ENCODE results near the gene KIR2DL3. TPM values are rescaled to one million over a fixed set of nuclear protein-coding genes. Genes with fewer than 3 reads are reported as not detected.

The KIR2DL3 gene
- total RNA-seq, 1 experiment from 2014 or later, result not detected

GRCh38 chr19:54728167-54728566 lies 10.1 kb upstream of the KIR2DL3 start:
- Histone ChIP-seq H4K5ac (ENCODE audit: insufficient read length, low read depth, low read length) (no peak overlapping the region), H3K4me1 (ENCODE audit: insufficient read depth, low read length) (no peaks in the 10 kb centered on the region), H2BK5ac (ENCODE audit: insufficient read length, low read length) (no peak overlapping the region), H3K79me1 (ENCODE audit: insufficient read depth, low read depth, low read length, poor library complexity, severe bottlenecking) (no peaks in the 10 kb centered on the region), H3K23ac (ENCODE audit: insufficient read length, low read depth, low read length) (no peak overlapping the region), H3T11ph (ENCODE audit: low read length) (no peak overlapping the region), H3K56ac (ENCODE audit: insufficient read length, low read depth, low read length) (no peak overlapping the region), H3K9me3 (ENCODE audit: control insufficient read depth, low read depth, low read length) (peaks cover 90% of the 10 kb centered on the region), H2BK20ac (ENCODE audit: low read depth, low read length, poor library complexity, severe bottlenecking) (no peak overlapping the region), H4K20me1 (ENCODE audit: control insufficient read depth, insufficient read depth, insufficient read length) (no peaks in the 10 kb centered on the region), H2AK5ac (ENCODE audit: insufficient read length, low read length) (no peak overlapping the region), H2BK15ac (ENCODE audit: low read depth, low read length) (no peak overlapping the region), H3K27me3 (ENCODE audit: insufficient read depth, low read length) (no peaks in the 10 kb centered on the region), H3K23me2 (ENCODE audit: insufficient read length, low read depth, low read length, poor library complexity, severe bottlenecking) (no peaks in the 10 kb centered on the region), H3K4me2 (ENCODE audit: insufficient read depth, insufficient read length, low read length) (no peak overlapping the region), H3K79me2 (ENCODE audit: insufficient read depth, low read length) (no peaks in the 10 kb centered on the region), H3K9ac (ENCODE audit: extremely low read depth, insufficient read length, low read length) (no peak overlapping the region), H3K27ac (ENCODE audit: insufficient read length, low read depth, low read length) (no peak overlapping the region), H3K4ac (ENCODE audit: low read depth, low read length) (no peak overlapping the region), H4K91ac (ENCODE audit: insufficient read length, low read depth, low read length) (no peak overlapping the region), H4K8ac (replicated peaks; ENCODE audit: insufficient read length, low read depth, low read length) (no peak overlapping the region), H3K14ac (ENCODE audit: insufficient read depth, low read length) (no peak overlapping the region), H2BK12ac (ENCODE audit: insufficient read length, low read depth, low read length) (no peak overlapping the region), H3K18ac (ENCODE audit: insufficient read length, low read depth, low read length) (no peak overlapping the region), H2AFZ (ENCODE audit: low read length) (no peak overlapping the region), H2BK120ac (ENCODE audit: low read depth, low read length, poor library complexity, severe bottlenecking) (no peak overlapping the region)
- peaks cover 9% of the 10 kb centered on the region for H3K27me3 Mint-ChIP-seq (ENCODE audit: low read depth)
- TF ChIP-seq CTCF (conservative IDR thresholded peaks at IDR 0.05), result no peak
- no peaks in the 10 kb centered on the region for H3K4me1 Mint-ChIP-seq
- peaks cover 22 to 51% (median 25%) of the 10 kb centered on the region in 3 experiments for H3K36me3 Mint-ChIP-seq (ENCODE audit: insufficient read depth in 1 of 3, low read depth in 3 of 3)
- peaks cover 95 to 98% of the 10 kb centered on the region in 2 experiments for H3K9me3 Mint-ChIP-seq
- no peak for DNase-seq
- no peak overlapping the region for H3K4me3 Mint-ChIP-seq
- H3K27ac Mint-ChIP-seq, result no peak overlapping the region
- WGBS (ENCODE audit: extremely low coverage, insufficient read length, low lambda C conversion rate), result no CpG with 5 or more reads among the region's 3 CpGs

All from H9 (cell line).